HepG2 (cell line): ENCODE measurements around the gene SLC44A4. TPM values are rescaled to one million over a fixed set of nuclear protein-coding genes. Genes with fewer than 3 reads are reported as not detected.
A peak's percentile ranks its signal among the peaks of the same experiment; 100 is the strongest.

Source experiments
- DRAP1 ChIP-seq: IDR thresholded peaks from 2 replicates; pipeline ENCODE4 v1.6.1; 2016; ENCODE audit warnings: missing genetic modification reagents, missing compliant biosample characterization
- MLLT10 ChIP-seq: sonication (generic); formaldehyde crosslinking; IDR thresholded peaks from 2 replicates; pipeline ENCODE4 v1.4.0; 2020; ENCODE audit warnings: missing genetic modification reagents
- MXD4 ChIP-seq: IDR thresholded peaks from 2 replicates; pipeline ENCODE4 v1.6.1; 2016; ENCODE audit warnings: mild to moderate bottlenecking, missing biosample characterization, missing genetic modification reagents
- NFYC ChIP-seq: IDR thresholded peaks from 2 replicates; pipeline ENCODE4 v1.6.1; 2016; ENCODE audit warnings: missing genetic modification reagents, missing compliant biosample characterization
- NKX3-1 ChIP-seq: sonication (generic); formaldehyde crosslinking; IDR thresholded peaks from 2 replicates; pipeline ENCODE4 v1.5.0; 2020; ENCODE audit warnings: missing genetic modification reagents
- ONECUT2 ChIP-seq: sonication (generic); formaldehyde crosslinking; IDR thresholded peaks from 2 replicates; pipeline ENCODE4 v1.4.0; 2020; ENCODE audit warnings: missing genetic modification reagents
- ZNF318 ChIP-seq: sonication (generic); formaldehyde crosslinking; IDR thresholded peaks from 2 replicates; pipeline ENCODE4 v1.4.0; 2020; ENCODE audit warnings: mild to moderate bottlenecking, missing genetic modification reagents
- ZNF547 ChIP-seq: sonication (generic); formaldehyde crosslinking; IDR thresholded peaks from 2 replicates; pipeline ENCODE4 v1.5.1; 2020; ENCODE audit warnings: mild to moderate bottlenecking, missing genetic modification reagents
- ZNF549 ChIP-seq: sonication (generic); formaldehyde crosslinking; IDR thresholded peaks from 2 replicates; pipeline ENCODE4 v1.5.0; 2020; ENCODE audit warnings: missing genetic modification reagents
- ZNF574 ChIP-seq: sonication (generic); formaldehyde crosslinking; IDR thresholded peaks from 2 replicates; pipeline ENCODE4 v1.4.0; 2020; ENCODE audit warnings: missing genetic modification reagents
- ZNF609 ChIP-seq: sonication (generic); formaldehyde crosslinking; IDR thresholded peaks from 2 replicates; pipeline ENCODE4 v1.4.0; 2020; ENCODE audit warnings: mild to moderate bottlenecking, missing genetic modification reagents, borderline replicate concordance
- ZNF775 ChIP-seq: sonication (generic); formaldehyde crosslinking; IDR thresholded peaks from 2 replicates; pipeline ENCODE4 v1.4.0; 2020; ENCODE audit warnings: missing genetic modification reagents, mild to moderate bottlenecking, moderate library complexity, borderline replicate concordance
- polyA plus RNA-seq, 8 experiments: library from polyadenylated mRNA; depleted of rRNA in 3 of 8; stranded (reverse) in 7 of 8; unstranded in 1 of 8; fragments of >200 nt; fragmentation: Illumina TruSeq in 4 of 8; extraction: Trizol in 4 of 8; gene quantifications; 2 replicates each; pipeline versions ENCODE4 v1.2.1 to v1.2.3, GENCODE V29; 2011 to 2016; ENCODE audit warnings: low read depth in 4 of 8, missing spikeins in 1 of 8, mixed read lengths in 1 of 8; ENCODE audit not compliant: insufficient read depth in 1 of 8
- total RNA-seq, 5 experiments: library from RNA; depleted of rRNA; stranded (reverse); fragments of >200 nt; fragmentation: Illumina TruSeq; extraction: Trizol; gene quantifications; 2 replicates each; pipeline ENCODE4 v1.2.3, GENCODE V29; 2016; ENCODE audit warnings: low read depth in 1 of 5

The SLC44A4 gene
- total and polyA plus RNA-seq, 2 of the 13 experiments (the other 11 are each of a cell fraction or from before 2014, with no cell fraction given), result 3.5 to 5.9 TPM

- TF ChIP-seq ZNF318 (CRISPR knock-in tag) (no peak), MXD4 (peak; percentile 94), ZNF775 (no peak), ZNF549 (CRISPR knock-in tag) (no peak), ZNF547 (CRISPR knock-in tag) (peak; percentile 6), NFYC (CRISPR knock-in tag) (no peak), ONECUT2 (CRISPR knock-in tag) (peak; percentile 86), ZNF574 (CRISPR knock-in tag) (peak; percentile 77), ZNF609 (peak; percentile 91), MLLT10 (CRISPR knock-in tag) (no peak), NKX3-1 (CRISPR knock-in tag) (no peak), DRAP1 (CRISPR knock-in tag) (peak; percentile 77; the same call in 1 of the 2 replicates)
Observed at GRCh38 chr6:31927242-31927862, 48.6 kb upstream of the SLC44A4 start, which contains the start of gene C2 (continued).
